ENCODE measurements around the gene BECN2.

Gene BECN2

DNA sequence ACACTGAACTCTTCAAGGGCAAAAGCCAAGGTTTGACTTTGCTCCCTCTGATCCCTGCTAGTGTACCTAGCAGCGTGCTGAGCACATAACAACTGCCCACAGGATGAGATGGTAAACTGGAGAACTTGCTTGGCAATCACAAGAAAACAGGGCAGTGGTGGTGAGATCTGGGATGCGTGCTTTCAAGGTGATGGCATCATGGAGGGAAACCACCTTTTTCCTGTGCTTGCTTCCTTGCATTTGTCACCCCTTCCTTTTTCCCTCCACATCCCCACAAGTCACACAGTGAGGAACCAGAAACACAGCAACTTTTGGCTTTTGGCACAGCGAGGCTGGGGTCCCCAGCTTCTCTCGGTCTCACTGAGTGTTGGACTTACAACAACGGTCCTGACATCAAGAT lies 31.4 kb upstream of the BECN2 start:
- Histone ChIP-seq H3K4me3 (replicated peaks; ENCODE audit: low read depth, low read length) (no peak overlapping the region), H3K36me3 (ENCODE audit: control insufficient read depth, insufficient read depth, low read length) (no peaks in the 10 kb centered on the region), H3K27me3 (replicated peaks; ENCODE audit: control insufficient read depth, insufficient read depth, low read length) (no peaks in the 10 kb centered on the region)
- DNase-seq (ENCODE audit: extremely low read depth, insufficient read length), result no peak
- no peak for TF ChIP-seq CTCF (IDR thresholded peaks at IDR 0.05; ENCODE audit: insufficient read depth, low read length, poor library complexity, severe bottlenecking)

DNA sequence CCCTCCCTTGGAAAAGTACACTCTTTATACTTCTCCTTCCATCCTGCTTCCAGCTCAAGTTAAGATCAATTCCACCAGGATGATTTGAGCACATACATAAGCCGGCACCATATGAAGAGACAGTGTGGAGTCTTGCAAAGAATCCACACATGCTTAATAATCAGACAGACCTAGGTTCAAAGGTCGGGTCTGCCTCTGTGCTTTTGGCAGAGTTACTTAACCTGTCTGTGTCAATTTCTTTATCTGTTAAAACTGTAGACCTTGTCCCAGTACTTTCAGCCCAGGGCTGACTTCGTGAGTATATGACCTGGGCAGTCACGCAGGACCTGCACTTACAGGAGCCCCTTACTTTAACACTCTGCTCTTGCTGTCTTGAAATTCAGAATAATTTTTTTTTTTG lies 30.2 kb upstream of the BECN2 start:
- no peak for TF ChIP-seq CTCF (IDR thresholded peaks at IDR 0.05; ENCODE audit: insufficient read depth, low read length, poor library complexity, severe bottlenecking)

DNA sequence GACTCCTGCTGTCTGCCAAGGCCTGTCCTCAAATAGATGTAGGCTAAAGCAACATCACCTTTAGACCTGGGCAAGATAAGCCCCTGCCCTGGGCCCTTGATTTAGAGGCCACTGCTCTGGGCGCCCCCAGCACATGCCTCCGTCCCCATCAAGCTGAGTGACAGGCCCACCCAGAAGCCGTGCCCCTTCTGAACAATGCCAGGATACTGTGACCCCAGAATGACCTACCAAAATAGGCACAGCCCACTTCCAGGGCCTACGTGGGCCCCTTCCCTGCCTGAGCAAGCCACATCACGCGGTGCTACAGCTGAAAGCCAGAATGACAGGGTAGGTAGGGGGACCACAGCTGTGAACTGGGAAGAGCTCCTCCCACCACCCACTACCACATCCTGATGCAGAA lies 24.7 kb upstream of the BECN2 start:
- H3K36me3 ChIP-seq (ENCODE audit: control insufficient read depth, insufficient read depth, low read length), result no peaks in the 10 kb centered on the region
- no peak for DNase-seq (ENCODE audit: extremely low read depth, insufficient read length)
- no peak for TF ChIP-seq CTCF (IDR thresholded peaks at IDR 0.05; ENCODE audit: insufficient read depth, low read length, poor library complexity, severe bottlenecking)
- H3K4me3 ChIP-seq (replicated peaks; ENCODE audit: low read depth, low read length), result no peak overlapping the region
- H3K27me3 ChIP-seq (replicated peaks; ENCODE audit: control insufficient read depth, insufficient read depth, low read length), result no peaks in the 10 kb centered on the region; the same call in 1 of the 2 replicates

More for the DNA sequence above, 30.2 kb upstream of the BECN2 start:
- H3K27me3 ChIP-seq (replicated peaks; ENCODE audit: control insufficient read depth, insufficient read depth, low read length), result no peaks in the 10 kb centered on the region
- no peak overlapping the region for H3K4me3 ChIP-seq (replicated peaks; ENCODE audit: low read depth, low read length)
- H3K36me3 ChIP-seq (ENCODE audit: control insufficient read depth, insufficient read depth, low read length), result no peaks in the 10 kb centered on the region
- no peak for DNase-seq (ENCODE audit: extremely low read depth, insufficient read length)

DNA sequence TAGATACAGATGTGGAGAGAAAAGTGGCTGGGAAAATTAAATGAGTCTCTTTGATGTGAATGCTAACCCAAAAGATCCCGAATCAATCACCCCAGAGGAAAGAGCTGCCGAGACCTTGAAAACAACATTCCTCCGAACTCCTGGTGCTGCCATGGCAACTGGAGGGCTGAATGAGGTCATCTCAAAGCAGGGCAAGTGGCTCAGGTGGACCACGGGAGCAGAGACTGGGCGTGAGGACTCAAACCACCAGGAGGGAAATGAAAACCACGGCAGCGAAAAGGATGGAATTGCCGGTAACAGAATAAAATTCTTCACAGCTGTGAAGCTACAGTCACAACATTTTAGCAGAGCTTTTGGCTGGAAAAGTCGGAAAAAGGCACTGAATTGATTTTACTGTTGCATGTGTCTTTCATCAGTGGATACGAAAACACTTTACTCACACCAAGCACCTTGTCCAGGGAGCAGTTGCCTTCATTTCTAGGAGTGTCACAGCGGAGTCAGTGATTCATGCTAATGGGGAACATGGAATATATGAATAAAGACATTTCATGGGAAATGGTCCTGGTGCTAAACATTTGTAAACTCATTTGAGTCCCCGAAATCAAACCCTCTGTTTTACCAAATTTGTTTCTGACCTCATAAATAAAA lies 23.2 kb upstream of the BECN2 start:
- no peak for DNase-seq (ENCODE audit: extremely low read depth, insufficient read length)
- H3K4me3 ChIP-seq (replicated peaks; ENCODE audit: low read depth, low read length), result no peak overlapping the region

GRCh38 chr1:241934866-241935265 lies 22.7 kb upstream of the BECN2 start:
- Histone ChIP-seq H3K4me3 (replicated peaks; ENCODE audit: low read depth, low read length) (no peak overlapping the region), H3K36me3 (ENCODE audit: control insufficient read depth, insufficient read depth, low read length) (no peaks in the 10 kb centered on the region), H3K27me3 (replicated peaks; ENCODE audit: control insufficient read depth, insufficient read depth, low read length) (no peaks in the 10 kb centered on the region; the same call in 1 of the 2 replicates)
- TF ChIP-seq CTCF (IDR thresholded peaks at IDR 0.05; ENCODE audit: insufficient read depth, low read length, poor library complexity, severe bottlenecking), result no peak
- no peak for DNase-seq (ENCODE audit: extremely low read depth, insufficient read length)

More for the DNA sequence above, 23.2 kb upstream of the BECN2 start:
- no peaks in the 10 kb centered on the region; the same call in 1 of the 2 replicates for H3K27me3 ChIP-seq (replicated peaks; ENCODE audit: control insufficient read depth, insufficient read depth, low read length)
- H3K36me3 ChIP-seq (ENCODE audit: control insufficient read depth, insufficient read depth, low read length), result no peaks in the 10 kb centered on the region
- TF ChIP-seq CTCF (IDR thresholded peaks at IDR 0.05; ENCODE audit: insufficient read depth, low read length, poor library complexity, severe bottlenecking), result no peak

- Histone ChIP-seq H3K36me3 (ENCODE audit: control insufficient read depth, insufficient read depth, low read length) (no peaks in the 10 kb centered on the region), H3K4me3 (replicated peaks; ENCODE audit: low read depth, low read length) (no peak overlapping the region), H3K27me3 (replicated peaks; ENCODE audit: control insufficient read depth, insufficient read depth, low read length) (no peaks in the 10 kb centered on the region; the same call in 1 of the 2 replicates)
- no peak for TF ChIP-seq CTCF (IDR thresholded peaks at IDR 0.05; ENCODE audit: insufficient read depth, low read length, poor library complexity, severe bottlenecking)
- no peak for DNase-seq (ENCODE audit: extremely low read depth, insufficient read length)
Observed at GRCh38 chr1:241939798-241940197, 17.8 kb upstream of the BECN2 start.

Measured in GM06990 (cell line).